COR-L47 (cell line): Measurements from ENCODE around the gene AIDA.
"Not testable (repeated sequence)": the region's sequence is repeated elsewhere in the genome, so short reads cannot be mapped to it uniquely, and the experiment has no call there.

Experiments used
- DNase-seq: peaks from one replicate; lab custom pipeline; 2025; lab: John Stamatoyannopoulos, UW

Gene AIDA

GRCh38 chr1:222712253-222713090, at the start of gene AIDA, which contains the start of gene BROX:
AIDA (minus strand) TSS chr1:222712491; CDS start chr1:222712317, 174 bp downstream.
BROX (plus strand) TSS chr1:222712564; CDS start chr1:222715700, 3,136 bp downstream.
- DNase-seq = peak; percentile 79

- DNase-seq = no peak
Measured at GRCh38 chr1:222761083-222761482, 48.8 kb upstream of the AIDA start.

GRCh38 chr1:222759451-222760035, 47.3 kb upstream of the AIDA start:
- DNase-seq = no peak

GRCh38 chr1:222757646-222758268, 45.5 kb upstream of the AIDA start:
- no peak for DNase-seq

- DNase-seq = no peak
Measured at GRCh38 chr1:222754366-222755139, 42.3 kb upstream of the AIDA start.

- DNase-seq = no peak
Measured at GRCh38 chr1:222751255-222751654, 39.0 kb upstream of the AIDA start.

- DNase-seq = no peak
Measured at GRCh38 chr1:222750651-222751050, 38.4 kb upstream of the AIDA start.

GRCh38 chr1:222749927-222750326, 37.6 kb upstream of the AIDA start:
- peak; percentile 27 for DNase-seq

- DNase-seq = not testable (repeated sequence)
Measured at GRCh38 chr1:222741630-222742457, 29.6 kb upstream of the AIDA start.

GRCh38 chr1:222739929-222740328, 27.6 kb upstream of the AIDA start:
- no peak for DNase-seq

GRCh38 chr1:222739465-222739864, 27.2 kb upstream of the AIDA start:
- DNase-seq = no peak

- DNase-seq = no peak
Measured at GRCh38 chr1:222736972-222737371, 24.7 kb upstream of the AIDA start, which contains the start of gene FAM177B. FAM177B (plus strand) TSS chr1:222737202; CDS start chr1:222746546, 9,344 bp downstream.

- no peak for DNase-seq
Measured at GRCh38 chr1:222736470-222736869, 24.2 kb upstream of the AIDA start.

- DNase-seq = no peak
Measured at GRCh38 chr1:222734740-222735139, 22.4 kb upstream of the AIDA start.

- DNase-seq = no peak
Measured at GRCh38 chr1:222732216-222733159, 20.2 kb upstream of the AIDA start.

- no peak for DNase-seq
Measured at GRCh38 chr1:222730866-222731265, 18.6 kb upstream of the AIDA start.

GRCh38 chr1:222728746-222729145, 16.5 kb upstream of the AIDA start:
- DNase-seq = no peak

- no peak for DNase-seq
Measured at GRCh38 chr1:222716393-222716792, 4.1 kb upstream of the AIDA start.

GRCh38 chr1:222713091-222713961, 1.0 kb upstream of the AIDA start:
- DNase-seq = peak; percentile 92
